Small intestine (tissue), 7 donors: ENCODE data around the gene IFIH1. TPM values are rescaled to one million over a fixed set of nuclear protein-coding genes. Genes with fewer than 3 reads are reported as not detected.
A peak's percentile ranks its signal among the peaks of the same experiment; 100 is the strongest.

Source experiments
- DNase-seq, 2 donors: peaks; one replicate each; pipeline versions ENCODE4 v3.0.0 to v3.0.0-alpha.2; 2013
- FAIRE-seq: peaks from 2 replicates; lab custom pipeline; 2012; peaks lifted over from hg19 to GRCh38; lab: Jason Lieb, UNC
- H3K27ac ChIP-seq, 3 donors: one replicate each; pipeline ENCODE4 v1.5.1; 2013; ENCODE audit warnings: low read length in 2 of 3, mild to moderate bottlenecking in 2 of 3, control low read depth in 1 of 3, inconsistent platforms in 1 of 3, low read depth in 1 of 3, moderate library complexity in 1 of 3
- H3K27me3 ChIP-seq, 3 donors: one replicate each; pipeline ENCODE4 v1.6.1; 2013; ENCODE audit warnings: low read length in 3 of 3, inconsistent platforms in 1 of 3; ENCODE audit not compliant: control insufficient read depth in 3 of 3, insufficient read depth in 3 of 3
- H3K36me3 ChIP-seq, 3 donors: one replicate each; pipeline ENCODE4 v1.6.1; 2013; ENCODE audit warnings: low read length in 3 of 3, inconsistent platforms in 1 of 3, low read depth in 1 of 3, mild to moderate bottlenecking in 1 of 3, moderate library complexity in 1 of 3; ENCODE audit not compliant: control insufficient read depth in 3 of 3, insufficient read depth in 2 of 3
- H3K4me1 ChIP-seq, 3 donors: one replicate each; pipeline ENCODE4 v1.6.1; 2013; ENCODE audit warnings: low read length in 2 of 3, inconsistent platforms in 1 of 3, low read depth in 1 of 3, mild to moderate bottlenecking in 1 of 3, moderate library complexity in 1 of 3; ENCODE audit not compliant: control insufficient read depth in 3 of 3, insufficient read depth in 2 of 3
- H3K4me3 ChIP-seq, 3 donors: one replicate each; pipeline ENCODE4 v1.5.1; 2013; ENCODE audit warnings: low read length in 3 of 3, control low read depth in 1 of 3, inconsistent platforms in 1 of 3, low read depth in 1 of 3, mild to moderate bottlenecking in 1 of 3, moderate library complexity in 1 of 3
- H3K9me3 ChIP-seq, 2 donors: one replicate each; pipeline ENCODE4 v1.6.1; 2013; ENCODE audit warnings: low read depth in 1 of 2, low read length in 1 of 2; ENCODE audit not compliant: control insufficient read depth in 2 of 2, insufficient read depth in 1 of 2
- WGBS, 3 donors: extraction: QIAGEN DNeasy Blood & Tissue Kit; methylation state at CpG; one replicate each; pipeline ENCODE4 v1.1.7; 2013; 5-methylcytosine and 5-hydroxymethylcytosine counted together
- polyA plus RNA-seq, 4 donors: library from polyadenylated mRNA; stranded (reverse) in 3 of 4; unstranded in 1 of 4; fragments of 200-250 nt in 3 of 4; fragments of 120-200 nt in 1 of 4; gene quantifications; one replicate each; pipeline versions ENCODE4 v1.2.1 to v1.2.3, GENCODE V29; 2013
- donor health status: healthy with polysubstance abuse.
- donor health status: control.
- donor health status: control.
- donor health status: Bipolar disorder and iron deficiency.
- donor health status: healthy.

The IFIH1 gene
- polyA plus RNA-seq, 4 donors: 11.9 to 20.8 (median 18.6) TPM

DNA sequence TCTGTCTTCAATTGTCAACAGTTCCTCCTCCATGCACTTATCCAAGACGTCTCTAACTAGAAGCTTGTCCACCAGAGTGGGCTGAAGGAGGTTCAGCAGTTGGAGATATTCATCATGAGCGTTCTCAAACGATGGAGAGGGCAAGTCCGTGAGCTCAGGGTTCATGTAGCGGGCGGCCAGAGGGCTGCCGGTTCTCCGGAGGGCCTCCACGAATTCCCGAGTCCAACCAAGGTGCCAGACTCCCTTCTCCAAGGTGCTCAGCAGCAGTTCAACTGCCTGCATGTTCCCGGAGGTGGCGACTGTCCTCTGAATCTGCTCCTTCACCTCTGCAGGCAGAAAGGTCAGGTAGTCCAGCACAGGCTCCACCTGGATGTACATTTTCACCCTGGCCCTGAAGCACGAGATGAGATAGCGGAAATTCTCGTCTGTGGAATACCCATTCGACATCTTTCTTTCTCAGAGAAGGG is 590 bp downstream of the IFIH1 start:
- peak in 1 of 2 donors; percentile 52 for DNase-seq
- no peaks in the 10 kb centered on the region for H3K36me3 ChIP-seq
- peak overlapping the region; percentile 93 to 98 (median 94) for H3K27ac ChIP-seq
- no peak for FAIRE-seq
- no peaks in the 10 kb centered on the region for H3K9me3 ChIP-seq
- H3K27me3 ChIP-seq: no peaks in the 10 kb centered on the region
- H3K4me1 ChIP-seq: peaks cover 4 to 14% (median 5%) of the 10 kb centered on the region in 3 donors
- H3K4me3 ChIP-seq: peak overlapping the region; percentile 80 to 90 (median 87)
- WGBS, 3 donors: 0 to 10% (median 1%) methylated on average over 16 of the region's 16 CpGs

DNA sequence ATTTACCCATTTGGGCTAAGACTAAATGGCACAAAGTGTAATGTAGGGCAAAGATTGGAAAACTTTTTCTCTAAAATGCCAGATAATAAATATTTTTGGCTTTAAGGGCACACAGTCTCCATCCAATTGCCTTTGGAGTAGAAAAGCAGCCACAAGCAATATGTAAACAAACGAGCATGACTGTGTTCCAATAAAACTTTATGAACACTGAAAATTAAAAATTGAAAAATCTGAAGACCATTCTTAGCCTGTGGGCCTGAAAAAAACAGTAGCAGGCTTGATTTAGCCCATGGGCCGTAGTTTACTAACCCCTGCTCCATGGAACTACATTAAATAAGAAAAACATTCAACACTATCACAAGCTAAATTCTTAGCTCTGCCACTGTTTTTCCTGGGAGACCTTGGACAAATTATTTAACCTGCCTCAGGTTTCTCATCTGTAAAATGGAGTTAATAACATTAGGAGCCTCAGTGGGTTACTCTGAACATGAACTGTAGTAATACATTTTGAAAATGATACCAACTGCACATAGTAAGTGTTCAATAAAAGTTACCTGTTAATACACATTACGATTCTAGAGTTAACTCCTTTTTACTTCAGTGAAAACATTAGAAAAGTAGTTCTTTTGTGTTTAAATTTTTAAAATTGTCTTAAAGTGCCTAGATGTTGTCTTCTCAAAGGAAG is 1.3 kb downstream of the IFIH1 start:
- DNase-seq (no peak), FAIRE-seq (no peak)
- H3K36me3 ChIP-seq: no peaks in the 10 kb centered on the region
- H3K27ac ChIP-seq: peak overlapping the region; percentile 93 to 98 (median 94)
- no peaks in the 10 kb centered on the region for H3K9me3 ChIP-seq
- peaks cover 4 to 14% (median 5%) of the 10 kb centered on the region in 3 donors for H3K4me1 ChIP-seq
- WGBS, 3 donors: 42 to 53% (median 45%) methylated on average over 3 of the region's 3 CpGs
- H3K27me3 ChIP-seq: no peaks in the 10 kb centered on the region
- peak overlapping the region; percentile 80 to 90 (median 87) for H3K4me3 ChIP-seq

DNA sequence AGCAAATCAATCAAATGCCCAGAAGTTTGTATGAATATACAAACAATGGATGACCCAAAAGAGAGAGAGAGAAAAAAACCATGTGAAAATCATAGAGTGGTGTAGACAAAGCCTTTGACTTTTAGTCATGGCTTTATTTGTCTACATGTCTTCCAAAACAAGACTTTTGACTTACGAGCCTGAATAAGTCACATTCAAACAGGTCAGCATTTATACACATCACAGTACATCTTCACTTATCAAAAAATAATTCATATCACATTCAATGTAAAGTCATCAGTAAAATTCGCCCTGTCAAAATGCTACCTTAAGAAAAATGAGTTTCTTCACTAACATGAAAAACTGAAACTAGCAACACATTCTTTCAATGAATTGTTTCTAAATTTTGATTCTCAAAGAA is 1.9 kb downstream of the IFIH1 start:
- no peak for FAIRE-seq
- H3K4me3 ChIP-seq: peak overlapping the region in 1 of 3 donors; percentile 90
- peaks cover 4 to 14% (median 5%) of the 10 kb centered on the region in 3 donors for H3K4me1 ChIP-seq
- H3K27ac ChIP-seq: no peak overlapping the region
- H3K27me3 ChIP-seq: no peaks in the 10 kb centered on the region
- 64 to 66% (median 65%) methylated on average over 2 of the region's 2 CpGs for WGBS, 3 donors
- H3K9me3 ChIP-seq: no peaks in the 10 kb centered on the region
- no peak for DNase-seq
- H3K36me3 ChIP-seq: no peaks in the 10 kb centered on the region

DNA sequence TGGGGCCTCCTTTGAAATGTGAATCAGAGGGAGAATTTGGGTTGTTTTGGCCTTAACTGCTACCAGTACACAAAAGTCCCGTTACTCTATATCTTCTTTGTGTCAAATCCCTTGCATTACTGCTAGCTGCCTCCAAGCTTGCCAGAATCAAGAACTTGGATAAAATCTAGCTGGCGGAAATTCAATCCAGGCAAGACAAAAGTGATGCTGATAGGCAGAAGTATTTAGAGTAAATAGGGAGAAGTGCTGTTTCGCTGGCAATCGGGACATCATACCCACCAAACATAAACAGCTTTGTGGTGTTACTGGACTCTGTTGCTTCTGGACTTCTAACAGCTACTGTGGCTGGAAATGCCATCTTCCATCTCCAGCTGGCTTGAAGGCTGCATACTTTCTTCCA is 2.5 kb downstream of the IFIH1 start:
- H3K4me3 ChIP-seq: peak overlapping the region in 1 of 3 donors; percentile 22

DNA sequence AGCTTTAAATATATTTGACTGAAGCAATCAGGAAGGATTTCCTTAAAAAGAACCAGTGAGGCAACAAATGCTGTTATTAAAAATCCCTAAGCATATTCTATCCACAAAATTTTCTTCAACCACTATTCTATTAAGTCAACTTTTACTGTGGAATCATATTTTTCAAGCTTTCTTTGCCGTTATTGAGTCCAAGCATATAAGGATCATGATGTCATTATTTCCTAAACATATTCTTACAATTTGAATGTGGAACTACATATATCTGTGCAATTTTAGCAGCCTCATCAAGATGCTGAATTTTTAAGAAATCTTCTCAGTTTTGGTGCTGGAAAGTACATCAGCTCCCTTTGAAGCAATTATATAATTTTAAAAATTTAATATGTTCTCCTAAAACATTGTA is 5.6 kb downstream of the IFIH1 start:
- Histone ChIP-seq H3K36me3 (peaks cover 0 to 2% (median 0%) of the 10 kb centered on the region in 3 donors), H3K27me3 (no peaks in the 10 kb centered on the region), H3K27ac (no peak overlapping the region), H3K9me3 (no peaks in the 10 kb centered on the region), H3K4me3 (no peak overlapping the region), H3K4me1 (peaks cover 0 to 9% (median 5%) of the 10 kb centered on the region in 3 donors)
- no peak for FAIRE-seq
- DNase-seq: no peak
- WGBS, 3 donors: 78 to 89% (median 87%) methylated on average over 1 of the region's 1 CpG

More for the DNA sequence above, 2.5 kb downstream of the IFIH1 start:
- DNase-seq (no peak), FAIRE-seq (no peak)
- 70 to 88% (median 87%) methylated on average over 4 of the region's 4 CpGs for WGBS, 3 donors
- Histone ChIP-seq H3K27me3 (no peaks in the 10 kb centered on the region), H3K36me3 (no peaks in the 10 kb centered on the region), H3K9me3 (no peaks in the 10 kb centered on the region), H3K27ac (no peak overlapping the region), H3K4me1 (peaks cover 4 to 13% (median 5%) of the 10 kb centered on the region in 3 donors)

DNA sequence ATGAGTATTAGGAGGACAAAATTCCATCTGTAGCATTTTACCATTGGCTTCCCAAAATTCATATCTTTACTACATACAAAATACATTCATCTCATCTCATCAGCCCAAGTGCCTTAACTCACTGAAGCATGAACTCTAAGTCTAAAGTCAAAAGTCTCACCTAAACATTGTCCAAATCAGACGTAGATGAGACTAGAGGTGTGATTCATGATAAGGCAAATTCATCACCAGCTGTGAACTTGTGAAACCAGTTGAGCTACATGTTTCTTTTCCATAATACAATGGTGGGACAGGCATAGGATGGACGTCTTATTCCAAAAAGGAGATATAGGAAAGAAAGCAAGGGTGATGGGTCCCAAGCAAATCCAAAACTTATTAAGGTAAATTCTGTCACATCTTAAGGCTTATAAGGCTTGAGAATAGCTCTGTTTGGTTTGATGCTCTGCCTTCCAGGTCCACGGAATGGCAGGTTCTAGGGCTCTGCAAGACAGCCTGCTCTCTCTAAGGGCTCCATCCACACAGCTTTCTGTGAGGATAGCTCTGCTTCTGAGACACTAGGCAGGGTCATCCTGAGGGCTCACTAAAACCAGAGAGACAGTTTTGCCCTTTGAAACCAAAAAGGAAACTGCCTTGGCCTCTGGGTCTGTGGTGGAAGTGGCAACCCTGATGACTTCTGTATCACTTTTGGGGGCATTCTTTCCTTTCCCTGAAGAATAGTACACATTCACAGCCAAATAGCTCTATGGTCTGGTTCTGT is 9.6 kb downstream of the IFIH1 start:
- Histone ChIP-seq H3K27ac (no peak overlapping the region), H3K27me3 (no peaks in the 10 kb centered on the region), H3K4me3 (no peak overlapping the region), H3K4me1 (peaks cover 0 to 2% (median 0%) of the 10 kb centered on the region in 3 donors), H3K9me3 (no peaks in the 10 kb centered on the region), H3K36me3 (peaks cover 0 to 6% (median 4%) of the 10 kb centered on the region in 3 donors)
- WGBS, 3 donors: 37 to 79% (median 65%) methylated on average over 3 of the region's 3 CpGs
- DNase-seq: peak in 1 of 2 donors; percentile 30
- FAIRE-seq: no peak

DNA sequence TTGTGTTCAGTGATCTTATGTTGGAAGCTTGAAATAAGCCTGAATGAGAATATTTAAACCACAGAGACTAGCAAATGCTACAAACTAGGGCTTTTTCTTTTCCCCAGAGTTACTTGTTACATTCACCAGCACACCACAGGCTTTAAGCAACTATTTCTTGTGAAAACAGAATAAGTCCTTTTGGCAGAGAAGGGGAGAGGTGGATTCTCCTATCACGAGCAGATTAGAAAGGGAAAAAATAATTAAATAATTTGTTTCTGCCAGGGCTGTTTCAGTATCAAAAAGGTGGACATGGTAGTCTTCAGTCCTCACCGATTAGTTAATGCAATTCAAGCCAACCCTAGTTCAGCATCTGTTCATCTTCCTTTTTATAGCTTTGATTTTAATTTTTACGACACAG is 12.6 kb downstream of the IFIH1 start:
- H3K9me3 ChIP-seq: no peaks in the 10 kb centered on the region
- H3K27me3 ChIP-seq: no peaks in the 10 kb centered on the region
- no peaks in the 10 kb centered on the region for H3K4me1 ChIP-seq
- no peak overlapping the region for H3K4me3 ChIP-seq
- H3K27ac ChIP-seq: no peak overlapping the region
- whole genome bisulfite sequencing, 3 donors: 91 to 94% (median 93%) methylated on average over 3 of the region's 3 CpGs
- FAIRE-seq: no peak
- H3K36me3 ChIP-seq: peaks cover 0 to 9% (median 5%) of the 10 kb centered on the region in 3 donors
- DNase-seq: no peak

DNA sequence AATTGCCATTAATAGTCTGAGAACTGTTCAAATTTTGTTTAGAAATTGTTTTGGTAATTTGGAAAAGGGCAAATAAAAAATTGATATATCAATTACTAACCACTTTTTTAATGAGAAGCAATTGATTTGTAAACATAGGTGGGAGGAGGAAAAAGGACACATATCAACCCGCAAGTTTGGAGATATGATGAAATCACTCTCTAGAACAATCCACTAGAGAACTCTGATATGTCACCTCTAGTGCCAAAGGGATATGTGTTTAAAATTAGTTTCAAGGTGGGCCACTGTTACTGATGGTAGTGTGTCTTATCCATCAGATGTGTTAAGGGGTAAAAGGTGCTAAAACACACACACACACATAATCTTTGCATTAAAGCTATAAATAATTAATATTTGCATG is 16.6 kb downstream of the IFIH1 start:
- no peak overlapping the region for H3K27ac ChIP-seq
- H3K9me3 ChIP-seq: no peaks in the 10 kb centered on the region
- no peak for FAIRE-seq

More for the DNA sequence above, 16.6 kb downstream of the IFIH1 start:
- no peaks in the 10 kb centered on the region for H3K27me3 ChIP-seq
- H3K36me3 ChIP-seq: peaks cover 3 to 7% (median 5%) of the 10 kb centered on the region in 3 donors
- 71 to 75% (median 73%) methylated on average over 1 of the region's 1 CpG for WGBS, 3 donors
- DNase-seq: no peak
- no peak overlapping the region for H3K4me3 ChIP-seq
- no peaks in the 10 kb centered on the region for H3K4me1 ChIP-seq
